SW 1271 (cell line): ENCODE measurements around the gene ACTR8.
"Not testable (repeated sequence)": the region's sequence is repeated elsewhere in the genome, so short reads cannot be mapped to it uniquely, and the experiment has no call there.

Experiments
- DNase-seq, 2 experiments: peaks; one replicate each; lab custom pipeline; 2025; lab: John Stamatoyannopoulos, UW

ACTR8 gene

GRCh38 chr3:53881691-53882593 lies at the start of gene ACTR8:
Gene ACTR8 (minus strand): TSS chr3:53882152. CDS start chr3:53882101, 51 bp downstream.
- peak; percentile 6 to 63 for DNase-seq

GRCh38 chr3:53927208-53927872 lies 45.4 kb upstream of the ACTR8 start:
- DNase-seq: not testable (repeated sequence)

- no peak for DNase-seq
These were observed 39.3 kb upstream of the ACTR8 start for GRCh38 chr3:53921296-53921695.

- no peak for DNase-seq
These were observed 37.8 kb upstream of the ACTR8 start for GRCh38 chr3:53919741-53920140.

- no peak for DNase-seq
These were observed 31.4 kb upstream of the ACTR8 start for GRCh38 chr3:53913401-53913800.

GRCh38 chr3:53902711-53903110 lies 20.8 kb upstream of the ACTR8 start:
- no peak for DNase-seq

- no peak for DNase-seq
These were observed 20.1 kb upstream of the ACTR8 start for GRCh38 chr3:53902067-53902466.

GRCh38 chr3:53900666-53901331 lies 18.8 kb upstream of the ACTR8 start:
- no peak for DNase-seq

- no peak for DNase-seq
These were observed 17.8 kb upstream of the ACTR8 start for GRCh38 chr3:53899750-53900149.

GRCh38 chr3:53892286-53892637 lies 10.3 kb upstream of the ACTR8 start:
- DNase-seq: no peak

GRCh38 chr3:53891497-53892285 lies 9.7 kb upstream of the ACTR8 start, which contains the start of gene SELENOK:
Gene SELENOK (minus strand): TSS chr3:53891859.
- peak; percentile 87 to 96 for DNase-seq

GRCh38 chr3:53890726-53891475 lies 8.9 kb upstream of the ACTR8 start:
- no peak for DNase-seq

GRCh38 chr3:53888232-53888631 lies 6.3 kb upstream of the ACTR8 start:
- DNase-seq: no peak

GRCh38 chr3:53887446-53887845 lies 5.5 kb upstream of the ACTR8 start:
- DNase-seq: no peak

- DNase-seq: no peak
These were observed 3.3 kb upstream of the ACTR8 start for GRCh38 chr3:53885239-53885638.

GRCh38 chr3:53884623-53885022 lies 2.7 kb upstream of the ACTR8 start:
- no peak for DNase-seq

GRCh38 chr3:53883008-53883407 lies 1.1 kb upstream of the ACTR8 start:
- no peak for DNase-seq

GRCh38 chr3:53880396-53881345 lies 1.3 kb downstream of the ACTR8 start:
- DNase-seq: no peak

- DNase-seq: no peak
These were observed 16.0 kb downstream of the ACTR8 start for GRCh38 chr3:53865732-53866499.
